Fibroblast of villous mesenchyme (primary cell): ENCODE data around the gene SRGN. TPM values are rescaled to one million over a fixed set of nuclear protein-coding genes. Genes with fewer than 3 reads are reported as not detected.

Experiments used
- DNase-seq: peaks from one replicate; pipeline ENCODE4 v3.0.0-alpha.2; 2010; ENCODE audit warnings: low read depth
- H3K4me3 ChIP-seq: 2 replicates; pipeline ENCODE4 v1.5.1; 2011; ENCODE audit warnings: low read depth, mild to moderate bottlenecking, low read length
- CTCF ChIP-seq: IDR thresholded peaks from 2 replicates; pipeline ENCODE4 v1.5.1; 2012; ENCODE audit warnings: low read depth, mild to moderate bottlenecking, low read length; ENCODE audit not compliant: insufficient read depth
- total RNA-seq: library from RNA; depleted of rRNA; stranded (reverse); fragments of >200 nt; gene quantifications from 2 replicates; pipeline ENCODE4 v1.2.3, GENCODE V29; 2012

The SRGN gene
- total RNA-seq, 1 donor: 221 TPM

- no peak for DNase-seq
- no peak for TF ChIP-seq CTCF
- no peak overlapping the region for H3K4me3 ChIP-seq
Observed at GRCh38 chr10:69073736-69074364, 14.1 kb upstream of the SRGN start.

- no peak overlapping the region for H3K4me3 ChIP-seq
- DNase-seq: no peak
- TF ChIP-seq CTCF: no peak
Observed at GRCh38 chr10:69074532-69074931, 13.4 kb upstream of the SRGN start.

- TF ChIP-seq CTCF: no peak
- no peak overlapping the region for H3K4me3 ChIP-seq
- DNase-seq: no peak
Observed at GRCh38 chr10:69075431-69075830, 12.5 kb upstream of the SRGN start.

- no peak overlapping the region for H3K4me3 ChIP-seq
- TF ChIP-seq CTCF: no peak
- DNase-seq: no peak
Observed at GRCh38 chr10:69078311-69078710, 9.6 kb upstream of the SRGN start.

- TF ChIP-seq CTCF: no peak
- no peak for DNase-seq
- H3K4me3 ChIP-seq: no peak overlapping the region
Observed at GRCh38 chr10:69080226-69080625, 7.7 kb upstream of the SRGN start.

GRCh38 chr10:69086001-69086509, 1.8 kb upstream of the SRGN start:
- DNase-seq: no peak
- H3K4me3 ChIP-seq: no peak overlapping the region
- TF ChIP-seq CTCF: no peak

- H3K4me3 ChIP-seq: peak overlapping the region; percentile 60
- no peak for TF ChIP-seq CTCF
Observed at GRCh38 chr10:69088471-69088769, 517 bp downstream of the SRGN start.

More at GRCh38 chr10:69088471-69088769, 517 bp downstream of the SRGN start:
- no peak for DNase-seq
